Upper lobe of left lung (tissue), 4 donors: ENCODE data around the gene EXOC7.

Experiments used
- CTCF ChIP-seq, 6 experiments: fragments of 450-650 bp in 4 of 6; fragments of 200-600 bp in 2 of 6; sonication (generic) in 2 of 6; IDR thresholded peaks; one replicate each; pipeline ENCODE4 v1.5.1; 2016 to 2019; ENCODE audit warnings: antibody characterized with exemption in 6 of 6
- EP300 ChIP-seq, 4 donors: sonication (generic); formaldehyde crosslinking; IDR thresholded peaks; one replicate each; pipeline ENCODE4 v1.5.1; 2017; ENCODE audit warnings: antibody characterized with exemption in 4 of 4, control low read depth in 2 of 4
- POLR2A ChIP-seq, 4 donors: fragments of 450-650 bp; IDR thresholded peaks; one replicate each; pipeline ENCODE4 v1.5.1; 2016 to 2017; ENCODE audit warnings: antibody characterized with exemption in 4 of 4, mild to moderate bottlenecking in 2 of 4
- POLR2AphosphoS5 ChIP-seq, 2 donors: sonication (generic); formaldehyde crosslinking; IDR thresholded peaks; one replicate each; pipeline ENCODE4 v1.5.1; 2017; ENCODE audit warnings: antibody characterized with exemption in 2 of 2

DNA sequence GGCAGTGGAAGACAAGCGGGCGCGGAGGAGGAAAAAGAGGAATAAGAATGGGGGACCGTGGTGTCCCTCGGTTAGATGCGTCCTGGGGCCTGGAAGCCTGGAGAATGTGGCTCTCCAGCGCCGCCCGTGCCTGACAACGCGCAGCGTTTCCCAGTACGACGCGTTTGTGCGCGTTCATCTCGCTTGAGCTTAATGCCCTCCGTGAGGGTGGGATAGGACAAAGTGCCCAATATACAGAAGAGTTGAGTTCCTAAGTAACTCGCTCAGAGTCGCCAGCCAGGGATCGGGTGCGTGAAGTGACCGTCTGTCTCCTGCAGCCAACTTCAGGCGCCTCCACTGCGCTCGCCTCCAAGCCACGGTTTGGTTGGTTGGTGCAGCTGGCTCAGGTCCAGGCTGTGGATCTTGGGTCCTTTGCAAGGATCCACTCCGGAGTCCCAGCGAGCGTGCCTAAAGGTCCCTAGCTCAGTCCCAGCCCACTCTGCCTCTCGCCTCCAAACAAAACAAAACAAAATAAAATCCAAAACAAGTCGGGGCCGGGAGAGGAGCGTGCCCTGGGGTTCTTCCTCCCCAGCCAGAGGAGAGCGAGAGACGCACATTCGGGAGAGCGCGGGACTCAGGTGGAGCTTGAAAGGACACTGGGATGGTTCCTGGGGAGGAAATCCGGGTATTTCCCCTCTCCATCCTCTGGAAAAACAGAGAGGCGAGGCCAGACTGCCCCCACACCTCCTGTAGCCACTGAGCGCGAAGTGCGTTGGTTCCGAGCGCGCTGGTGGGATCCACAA is 28.0 kb downstream of the EXOC7 start:
- TF ChIP-seq POLR2AphosphoS5 (IDR thresholded peaks at IDR 0.05) (no peak), CTCF (IDR thresholded peaks at IDR 0.05) (no peak), POLR2A (IDR thresholded peaks at IDR 0.05) (no peak), EP300 (IDR thresholded peaks at IDR 0.05) (no peak)
